OCI-LY1 (cell line): Measurements from ENCODE around the gene EEFSEC.

Experiments
- CTCF ChIP-seq: fragments of 200-600 bp; sonication (generic), shearing (Covaris generic); IDR thresholded peaks from 2 replicates; pipeline ENCODE4 v1.5.1; 2017; ENCODE audit warnings: mild to moderate bottlenecking, antibody characterized with exemption, low read length, moderate library complexity, mixed read lengths
- EZH2 ChIP-seq: fragments of 200-600 bp; sonication (generic), shearing (Covaris generic); IDR thresholded peaks from 2 replicates; pipeline ENCODE4 v1.8.0; 2017; ENCODE audit warnings: borderline replicate concordance, mixed run types, mild to moderate bottlenecking, antibody characterized with exemption, low read length, moderate library complexity, mixed read lengths

GRCh38 chr3:128359060-128359664, 205.9 kb downstream of the EEFSEC start:
- no peak for TF ChIP-seq CTCF
- no peak for TF ChIP-seq EZH2
